Rectal smooth muscle tissue (tissue), 1 donor: ENCODE data around the gene PNN.
"Not testable (repeated sequence)": the region's sequence is repeated elsewhere in the genome, so short reads cannot be mapped to it uniquely, and the experiment has no call there.

ENCODE experiments used
- H3K27ac ChIP-seq: one replicate; pipeline ENCODE4 v1.7.0; 2013; ENCODE audit warnings: low read depth, low read length, inconsistent platforms
- H3K27me3 ChIP-seq: one replicate; pipeline ENCODE4 v1.7.0; 2013; ENCODE audit warnings: low read length; ENCODE audit not compliant: control insufficient read depth, insufficient read depth
- H3K36me3 ChIP-seq: one replicate; pipeline ENCODE4 v1.7.0; 2013; ENCODE audit warnings: low read length; ENCODE audit not compliant: control insufficient read depth, insufficient read depth
- H3K4me1 ChIP-seq: one replicate; pipeline ENCODE4 v1.7.0; 2013; ENCODE audit warnings: low read length; ENCODE audit not compliant: control insufficient read depth, insufficient read depth
- H3K4me3 ChIP-seq: one replicate; pipeline ENCODE4 v1.7.0; 2013; ENCODE audit warnings: low read length
- H3K9ac ChIP-seq: one replicate; pipeline ENCODE4 v1.7.0; 2013; ENCODE audit warnings: low read length

The PNN gene

DNA sequence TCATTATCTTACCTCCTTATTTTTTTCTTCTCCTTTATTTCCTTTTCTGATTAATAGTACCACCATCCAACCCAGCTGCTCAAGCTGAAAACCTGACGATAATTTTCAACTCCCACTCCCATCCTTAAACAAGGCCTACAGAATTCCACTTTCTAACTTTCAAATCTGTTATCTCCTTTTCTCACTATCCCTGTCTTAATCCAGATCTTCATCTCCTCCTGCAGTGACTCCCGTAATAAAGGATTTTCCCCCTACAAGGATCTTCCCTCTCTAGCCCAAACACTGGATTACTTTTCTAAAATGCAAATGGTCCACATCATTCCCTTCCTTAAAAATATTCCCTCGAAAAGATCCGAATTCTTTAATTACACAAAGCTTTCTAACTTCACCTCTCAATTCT is 6.5 kb upstream of the PNN start:
- Histone ChIP-seq H3K27ac (no peak overlapping the region), H3K9ac (no peak overlapping the region), H3K4me3 (peak overlapping the region; percentile 98), H3K4me1 (peaks cover 15% of the 10 kb centered on the region), H3K27me3 (no peaks in the 10 kb centered on the region), H3K36me3 (peaks cover 6% of the 10 kb centered on the region)

DNA sequence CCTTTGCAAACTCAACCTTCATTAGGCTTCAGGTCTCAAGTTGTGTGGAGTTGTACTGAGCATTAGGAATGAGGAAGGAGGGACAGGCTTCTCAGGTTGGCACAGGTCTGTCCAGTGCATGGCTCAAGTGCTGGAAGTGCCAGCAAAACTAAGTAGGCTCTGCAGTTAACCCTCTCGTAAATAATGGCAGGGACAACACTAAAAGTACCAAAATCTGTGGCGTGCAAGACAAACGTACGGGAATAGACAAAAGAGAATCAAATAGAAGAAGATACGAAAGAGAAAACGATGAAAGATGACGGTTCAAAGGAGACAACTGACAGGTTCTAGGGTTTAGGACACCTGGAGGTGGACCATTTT is 5.5 kb upstream of the PNN start:
- Histone ChIP-seq H3K4me3 (peak overlapping the region; percentile 98), H3K4me1 (peaks cover 15% of the 10 kb centered on the region), H3K36me3 (peaks cover 3% of the 10 kb centered on the region), H3K27me3 (no peaks in the 10 kb centered on the region), H3K9ac (peak overlapping the region; percentile 95), H3K27ac (peak overlapping the region; percentile 98)

DNA sequence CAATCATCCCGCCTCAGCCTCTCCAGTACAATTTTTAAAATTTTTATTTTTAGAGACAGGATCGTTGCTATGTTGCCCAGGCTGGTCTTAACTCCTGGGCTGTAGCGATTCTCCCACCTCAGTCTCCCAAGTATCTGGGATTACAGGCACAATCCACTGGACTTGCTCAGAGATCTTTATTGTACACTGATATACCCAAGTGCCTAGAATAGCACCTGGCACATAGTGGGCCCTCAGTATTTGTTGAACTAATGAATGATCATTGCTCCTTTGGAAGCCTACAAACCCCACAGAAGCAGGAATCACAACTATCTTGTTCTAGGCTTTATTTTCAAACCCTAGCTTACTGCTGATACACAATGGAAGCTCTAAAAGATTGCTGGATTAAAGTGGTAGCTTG is 1.9 kb upstream of the PNN start:
- H3K27me3 ChIP-seq = no peaks in the 10 kb centered on the region

GRCh38 chr14:39175445-39176262 is 600 bp downstream of the PNN start:
- H3K9ac ChIP-seq = peak overlapping the region; percentile 98
- H3K4me3 ChIP-seq = peak overlapping the region; percentile 99
- H3K4me1 ChIP-seq = peaks cover 13% of the 10 kb centered on the region
- H3K36me3 ChIP-seq = peaks cover 18% of the 10 kb centered on the region
- peak overlapping the region; percentile 94 for H3K27ac ChIP-seq
- H3K27me3 ChIP-seq = no peaks in the 10 kb centered on the region

More for the DNA sequence above, 1.9 kb upstream of the PNN start:
- H3K27ac ChIP-seq = no peak overlapping the region
- peaks cover 22% of the 10 kb centered on the region for H3K4me1 ChIP-seq
- no peak overlapping the region for H3K4me3 ChIP-seq
- peaks cover 6% of the 10 kb centered on the region for H3K36me3 ChIP-seq
- no peak overlapping the region for H3K9ac ChIP-seq

- peaks cover 9% of the 10 kb centered on the region for H3K4me1 ChIP-seq
- no peaks in the 10 kb centered on the region for H3K27me3 ChIP-seq
- H3K27ac ChIP-seq = no peak overlapping the region
- H3K36me3 ChIP-seq = peaks cover 26% of the 10 kb centered on the region
- H3K4me3 ChIP-seq = peak overlapping the region; percentile 99
- no peak overlapping the region for H3K9ac ChIP-seq
These were observed 1.5 kb downstream of the PNN start for GRCh38 chr14:39176263-39177167.

DNA sequence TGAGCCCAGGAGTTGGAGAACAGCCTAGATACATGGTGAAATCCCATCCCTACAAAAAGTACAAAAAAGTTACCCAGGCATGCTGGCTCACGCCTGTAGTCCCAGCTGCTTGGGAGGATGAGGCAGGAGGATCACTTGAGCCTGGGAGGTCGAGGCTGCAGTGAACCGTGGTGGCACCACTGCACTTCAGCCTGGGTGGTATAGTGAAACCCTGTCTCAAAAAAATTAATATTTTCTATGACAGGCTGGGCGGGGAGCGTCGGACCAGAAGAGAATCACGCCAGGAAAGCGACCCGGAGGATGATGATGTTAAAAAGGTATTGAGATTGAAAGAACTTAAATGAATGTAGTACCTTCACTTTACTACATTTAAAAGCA is 2.1 kb downstream of the PNN start:
- Histone ChIP-seq H3K4me3 (no peak overlapping the region), H3K9ac (no peak overlapping the region), H3K27ac (no peak overlapping the region), H3K4me1 (peaks cover 9% of the 10 kb centered on the region), H3K36me3 (peaks cover 27% of the 10 kb centered on the region), H3K27me3 (no peaks in the 10 kb centered on the region)

DNA sequence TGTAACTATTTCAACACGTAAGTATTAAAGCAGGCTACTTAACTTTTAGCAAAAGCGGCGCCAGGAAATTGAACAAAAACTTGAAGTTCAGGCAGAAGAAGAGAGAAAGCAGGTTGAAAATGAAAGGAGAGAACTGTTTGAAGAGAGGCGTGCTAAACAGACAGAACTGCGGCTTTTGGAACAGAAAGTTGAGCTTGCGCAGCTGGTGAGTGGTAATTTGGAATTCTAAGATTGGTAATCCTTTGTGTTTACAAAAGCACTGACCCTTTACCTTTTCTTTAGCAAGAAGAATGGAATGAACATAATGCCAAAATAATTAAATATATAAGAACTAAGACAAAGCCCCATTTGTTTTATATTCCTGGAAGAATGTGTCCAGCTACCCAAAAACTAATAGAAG is 4.0 kb downstream of the PNN start:
- Histone ChIP-seq H3K27ac (no peak overlapping the region), H3K9ac (no peak overlapping the region), H3K27me3 (no peaks in the 10 kb centered on the region), H3K4me1 (peaks cover 9% of the 10 kb centered on the region), H3K4me3 (no peak overlapping the region), H3K36me3 (peaks cover 27% of the 10 kb centered on the region)

DNA sequence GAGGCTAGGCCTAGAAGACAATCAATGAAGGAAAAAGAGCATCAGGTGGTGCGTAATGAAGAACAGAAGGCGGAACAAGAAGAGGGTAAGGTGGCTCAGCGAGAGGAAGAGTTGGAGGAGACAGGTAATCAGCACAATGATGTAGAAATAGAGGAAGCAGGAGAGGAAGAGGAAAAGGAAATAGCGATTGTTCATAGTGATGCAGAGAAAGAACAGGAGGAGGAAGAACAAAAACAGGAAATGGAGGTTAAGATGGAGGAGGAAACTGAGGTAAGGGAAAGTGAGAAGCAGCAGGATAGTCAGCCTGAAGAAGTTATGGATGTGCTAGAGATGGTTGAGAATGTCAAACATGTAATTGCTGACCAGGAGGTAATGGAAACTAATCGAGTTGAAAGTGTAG is 5.5 kb downstream of the PNN start:
- H3K27ac ChIP-seq = no peak overlapping the region
- peaks cover 9% of the 10 kb centered on the region for H3K4me1 ChIP-seq
- H3K4me3 ChIP-seq = no peak overlapping the region
- no peak overlapping the region for H3K9ac ChIP-seq
- H3K36me3 ChIP-seq = peaks cover 34% of the 10 kb centered on the region
- H3K27me3 ChIP-seq = no peaks in the 10 kb centered on the region

DNA sequence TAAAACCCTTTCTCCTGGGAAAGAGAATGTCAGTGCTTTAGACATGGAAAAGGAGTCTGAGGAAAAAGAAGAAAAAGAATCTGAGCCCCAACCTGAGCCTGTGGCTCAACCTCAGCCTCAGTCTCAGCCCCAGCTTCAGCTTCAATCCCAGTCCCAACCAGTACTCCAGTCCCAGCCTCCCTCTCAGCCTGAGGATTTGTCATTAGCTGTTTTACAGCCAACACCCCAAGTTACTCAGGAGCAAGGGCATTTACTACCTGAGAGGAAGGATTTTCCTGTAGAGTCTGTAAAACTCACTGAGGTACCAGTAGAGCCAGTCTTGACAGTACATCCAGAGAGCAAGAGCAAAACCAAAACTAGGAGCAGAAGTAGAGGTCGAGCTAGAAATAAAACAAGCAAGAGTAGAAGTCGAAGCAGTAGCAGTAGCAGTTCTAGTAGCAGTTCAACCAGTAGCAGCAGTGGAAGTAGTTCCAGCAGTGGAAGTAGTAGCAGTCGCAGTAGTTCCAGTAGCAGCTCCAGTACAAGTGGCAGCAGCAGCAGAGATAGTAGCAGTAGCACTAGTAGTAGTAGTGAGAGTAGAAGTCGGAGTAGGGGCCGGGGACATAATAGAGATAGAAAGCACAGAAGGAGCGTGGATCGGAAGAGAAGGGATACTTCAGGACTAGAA is 6.1 kb downstream of the PNN start:
- Histone ChIP-seq H3K4me3 (no peak overlapping the region), H3K4me1 (peaks cover 6% of the 10 kb centered on the region), H3K36me3 (peaks cover 34% of the 10 kb centered on the region), H3K27me3 (no peaks in the 10 kb centered on the region), H3K9ac (no peak overlapping the region), H3K27ac (no peak overlapping the region)

- Histone ChIP-seq H3K27me3 (no peaks in the 10 kb centered on the region), H3K4me1 (peaks cover 3% of the 10 kb centered on the region), H3K4me3 (no peak overlapping the region), H3K9ac (no peak overlapping the region), H3K27ac (no peak overlapping the region), H3K36me3 (peaks cover 34% of the 10 kb centered on the region)
These were observed 6.6 kb downstream of the PNN start for GRCh38 chr14:39181693-39182047.

- Histone ChIP-seq H3K27me3 (no peaks in the 10 kb centered on the region), H3K4me3 (no peak overlapping the region), H3K4me1 (no peaks in the 10 kb centered on the region), H3K36me3 (peaks cover 28% of the 10 kb centered on the region), H3K9ac (no peak overlapping the region), H3K27ac (no peak overlapping the region)
These were observed 8.0 kb downstream of the PNN start for GRCh38 chr14:39182770-39183684.

- H3K36me3 ChIP-seq = peaks cover 28% of the 10 kb centered on the region
- H3K4me3 ChIP-seq, H3K4me1 ChIP-seq: not testable (repeated sequence)
These were observed 8.6 kb downstream of the PNN start for GRCh38 chr14:39183685-39184003.

More at GRCh38 chr14:39183685-39184003, 8.6 kb downstream of the PNN start:
- H3K9ac ChIP-seq, H3K27me3 ChIP-seq, H3K27ac ChIP-seq: not testable (repeated sequence)
